ENCODE data around the gene SYNPO.
A peak's percentile ranks its signal among the peaks of the same experiment; 100 is the strongest.

Gene SYNPO

DNA sequence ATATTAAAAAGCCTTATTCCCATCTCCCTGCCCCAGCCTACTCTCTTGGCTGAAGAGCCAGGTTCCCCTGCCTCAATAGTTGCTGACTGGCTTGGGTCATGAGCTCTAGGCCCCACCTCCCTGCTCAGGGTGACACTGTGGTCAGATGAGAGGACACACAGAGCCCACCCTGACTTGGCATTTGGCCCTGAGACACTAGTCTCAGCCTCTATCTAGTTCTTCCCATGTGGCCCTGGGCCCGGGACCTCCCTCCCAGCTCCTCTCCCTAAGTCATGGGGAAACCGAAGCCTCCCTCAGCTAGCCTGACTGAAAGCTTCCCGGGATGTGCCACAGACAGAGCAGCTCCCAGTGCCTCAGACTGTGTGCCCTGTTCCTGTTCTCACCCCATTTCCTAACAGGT is 14.8 kb downstream of the SYNPO start:
- in situ Hi-C loops (cut with HindIII; ENCODE audit: low sequenced_read_pairs) = loop anchor here (5.0 to 25.0 kb wide), 2 partner anchors 98 to 193 kb away; no protein-coding TSS in a partner anchor
- no peak for DNase-seq (ENCODE audit: low read depth)
- TF ChIP-seq, protein P1, sequence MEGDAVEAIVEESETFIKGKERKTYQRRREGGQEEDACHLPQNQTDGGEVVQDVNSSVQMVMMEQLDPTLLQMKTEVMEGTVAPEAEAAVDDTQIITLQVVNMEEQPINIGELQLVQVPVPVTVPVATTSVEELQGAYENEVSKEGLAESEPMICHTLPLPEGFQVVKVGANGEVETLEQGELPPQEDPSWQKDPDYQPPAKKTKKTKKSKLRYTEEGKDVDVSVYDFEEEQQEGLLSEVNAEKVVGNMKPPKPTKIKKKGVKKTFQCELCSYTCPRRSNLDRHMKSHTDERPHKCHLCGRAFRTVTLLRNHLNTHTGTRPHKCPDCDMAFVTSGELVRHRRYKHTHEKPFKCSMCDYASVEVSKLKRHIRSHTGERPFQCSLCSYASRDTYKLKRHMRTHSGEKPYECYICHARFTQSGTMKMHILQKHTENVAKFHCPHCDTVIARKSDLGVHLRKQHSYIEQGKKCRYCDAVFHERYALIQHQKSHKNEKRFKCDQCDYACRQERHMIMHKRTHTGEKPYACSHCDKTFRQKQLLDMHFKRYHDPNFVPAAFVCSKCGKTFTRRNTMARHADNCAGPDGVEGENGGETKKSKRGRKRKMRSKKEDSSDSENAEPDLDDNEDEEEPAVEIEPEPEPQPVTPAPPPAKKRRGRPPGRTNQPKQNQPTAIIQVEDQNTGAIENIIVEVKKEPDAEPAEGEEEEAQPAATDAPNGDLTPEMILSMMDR (IDR thresholded peaks at IDR 0.05; ENCODE audit: low read depth, low read length, missing control alignments) = no peak
- H3K4me3 ChIP-seq (ENCODE audit: low read depth, low read length) = no peak overlapping the region

DNA sequence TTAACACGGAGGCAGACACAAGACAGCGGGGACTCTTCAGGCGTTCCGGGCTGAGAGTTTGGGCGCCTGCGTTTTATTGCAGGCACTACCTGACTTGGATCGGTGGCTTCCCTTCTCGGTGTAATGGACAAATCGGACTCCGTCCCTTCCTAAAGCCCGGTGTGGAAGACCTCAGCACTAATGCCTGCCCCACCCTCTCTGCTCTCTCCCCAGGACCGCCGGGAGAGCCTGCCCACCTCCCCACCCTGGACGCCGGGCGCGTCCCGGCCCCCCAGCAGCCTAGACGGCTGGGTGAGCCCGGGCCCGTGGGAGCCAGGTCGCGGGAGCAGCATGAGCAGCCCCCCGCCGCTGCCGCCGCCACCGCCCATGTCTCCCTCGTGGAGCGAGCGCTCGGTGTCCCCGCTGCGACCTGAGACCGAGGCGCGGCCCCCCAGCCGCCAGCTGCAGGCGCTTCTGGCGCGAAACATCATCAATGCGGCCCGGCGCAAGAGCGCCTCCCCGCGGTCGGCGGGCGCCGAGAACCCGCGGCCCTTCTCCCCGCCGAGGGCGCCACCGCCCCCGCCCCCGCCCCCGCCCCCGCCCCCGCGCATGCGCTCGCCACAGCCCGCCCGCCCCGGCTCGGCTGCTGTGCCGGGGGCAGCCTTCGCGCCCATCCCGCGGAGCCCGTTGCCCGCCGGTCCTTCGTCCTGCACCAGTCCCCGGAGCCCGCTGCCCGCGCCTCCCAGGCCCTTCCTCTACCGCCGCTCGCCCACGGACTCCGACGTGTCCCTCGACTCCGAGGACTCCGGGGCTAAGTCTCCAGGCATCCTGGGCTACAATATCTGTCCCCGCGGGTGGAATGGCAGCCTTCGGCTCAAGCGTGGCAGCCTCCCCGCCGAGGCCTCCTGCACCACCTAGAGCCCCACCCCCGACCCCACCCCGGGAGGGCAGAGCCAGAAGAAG is 16.0 kb downstream of the SYNPO start:
- TF ChIP-seq, protein P1 (IDR thresholded peaks at IDR 0.05; ENCODE audit: low read depth, low read length, missing control alignments) = peak; percentile 55
- in situ Hi-C loops (cut with HindIII; ENCODE audit: low sequenced_read_pairs) = loop anchor here (5.0 to 25.0 kb wide), 2 partner anchors 99 to 194 kb away; no protein-coding TSS in a partner anchor

DNA sequence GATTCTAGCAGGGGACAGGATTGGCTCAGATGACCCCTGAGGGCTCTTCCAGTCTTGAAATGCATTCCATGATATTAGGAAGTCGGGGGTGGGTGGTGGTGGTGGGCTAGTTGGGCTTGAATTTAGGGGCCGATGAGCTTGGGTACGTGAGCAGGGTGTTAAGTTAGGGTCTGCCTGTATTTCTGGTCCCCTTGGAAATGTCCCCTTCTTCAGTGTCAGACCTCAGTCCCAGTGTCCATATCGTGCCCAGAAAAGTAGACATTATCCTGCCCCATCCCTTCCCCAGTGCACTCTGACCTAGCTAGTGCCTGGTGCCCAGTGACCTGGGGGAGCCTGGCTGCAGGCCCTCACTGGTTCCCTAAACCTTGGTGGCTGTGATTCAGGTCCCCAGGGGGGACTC is 17.7 kb downstream of the SYNPO start:
- TF ChIP-seq, protein P1 (IDR thresholded peaks at IDR 0.05; ENCODE audit: low read depth, low read length, missing control alignments) = no peak
- no peak for DNase-seq (ENCODE audit: low read depth)
- in situ Hi-C loops (cut with HindIII; ENCODE audit: low sequenced_read_pairs) = loop anchor here (5.0 to 25.0 kb wide), 2 partner anchors 101 to 196 kb away; no protein-coding TSS in a partner anchor
- no peak overlapping the region for H3K4me3 ChIP-seq (ENCODE audit: low read depth, low read length)

More for the DNA sequence above, 16.0 kb downstream of the SYNPO start:
- peak overlapping the region; percentile 45 for H3K4me3 ChIP-seq (ENCODE audit: low read depth, low read length)
- no peak for DNase-seq (ENCODE audit: low read depth)

DNA sequence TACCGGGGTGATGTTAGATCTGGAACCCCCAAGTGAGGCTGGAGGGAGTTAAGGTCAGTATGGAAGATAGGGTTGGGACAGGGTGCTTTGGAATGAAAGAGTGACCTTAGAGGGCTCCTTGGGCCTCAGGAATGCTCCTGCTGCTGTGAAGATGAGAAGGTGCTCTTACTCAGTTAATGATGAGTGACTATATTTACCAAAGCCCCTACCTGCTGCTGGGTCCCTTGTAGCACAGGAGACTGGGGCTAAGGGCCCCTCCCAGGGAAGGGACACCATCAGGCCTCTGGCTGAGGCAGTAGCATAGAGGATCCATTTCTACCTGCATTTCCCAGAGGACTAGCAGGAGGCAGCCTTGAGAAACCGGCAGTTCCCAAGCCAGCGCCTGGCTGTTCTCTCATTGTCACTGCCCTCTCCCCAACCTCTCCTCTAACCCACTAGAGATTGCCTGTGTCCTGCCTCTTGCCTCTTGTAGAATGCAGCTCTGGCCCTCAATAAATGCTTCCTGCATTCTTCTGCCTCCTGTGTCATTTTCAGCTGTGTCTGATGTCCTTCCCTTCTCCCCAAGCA is 18.3 kb downstream of the SYNPO start:
- TF ChIP-seq, protein P1 (IDR thresholded peaks at IDR 0.05; ENCODE audit: low read depth, low read length, missing control alignments) = no peak
- no peak for DNase-seq (ENCODE audit: low read depth)
- H3K4me3 ChIP-seq (ENCODE audit: low read depth, low read length) = no peak overlapping the region
- in situ Hi-C loops (cut with HindIII; ENCODE audit: low sequenced_read_pairs) = loop anchor here (5.0 to 25.0 kb wide), 2 partner anchors 101 to 196 kb away; no protein-coding TSS in a partner anchor

DNA sequence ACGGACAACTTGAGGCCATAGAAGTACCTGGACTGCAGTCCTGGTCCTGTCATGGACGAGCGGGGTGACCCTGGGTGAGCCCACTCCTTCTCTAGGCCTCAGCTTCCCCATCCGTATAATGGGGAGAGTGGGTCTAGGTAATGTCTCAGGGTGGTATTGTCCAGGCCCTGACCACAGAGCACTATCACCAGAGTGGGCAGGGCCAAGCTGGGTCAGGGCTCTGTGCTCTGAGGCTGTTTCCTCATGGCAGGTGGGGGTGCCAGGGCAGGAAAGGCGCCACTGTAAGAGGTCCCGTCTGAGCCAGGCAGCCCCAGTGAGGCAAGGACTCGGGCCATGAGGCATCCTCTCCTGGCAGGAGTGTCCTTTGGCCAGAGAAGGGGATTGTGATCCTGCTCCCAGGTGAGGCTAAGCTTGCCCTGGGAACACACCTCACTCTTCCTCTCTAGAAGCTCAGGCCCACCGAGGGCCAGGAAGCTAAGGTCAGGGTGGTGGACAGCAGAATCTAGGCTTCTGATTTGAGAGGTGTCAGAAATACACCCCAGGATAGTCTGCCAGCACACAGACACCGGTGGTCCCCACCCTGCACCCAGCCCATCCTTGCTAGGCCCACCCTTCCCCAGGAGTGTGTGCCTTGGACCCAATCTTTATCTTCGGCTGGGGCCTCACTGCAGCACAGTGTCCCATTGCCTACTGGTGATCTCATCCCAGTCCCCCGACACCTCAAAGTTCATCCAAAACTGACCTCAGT is 19.1 kb downstream of the SYNPO start:
- H3K4me3 ChIP-seq (ENCODE audit: low read depth, low read length) = no peak overlapping the region
- in situ Hi-C loops (cut with HindIII; ENCODE audit: low sequenced_read_pairs) = loop anchor here (5.0 to 25.0 kb wide), 2 partner anchors 102 to 197 kb away; no protein-coding TSS in a partner anchor
- no peak for DNase-seq (ENCODE audit: low read depth)
- TF ChIP-seq, protein P1 (IDR thresholded peaks at IDR 0.05; ENCODE audit: low read depth, low read length, missing control alignments) = no peak

Measured in astrocyte of the cerebellum (primary cell).